A549 (cell line): Measurements from ENCODE around the gene PIP5K1B. TPM values are rescaled to one million over a fixed set of nuclear protein-coding genes. Genes with fewer than 3 reads are reported as not detected.
A peak's percentile ranks its signal among the peaks of the same experiment; 100 is the strongest.

Experiments used
- ATAC-seq, 2 experiments: fragments of 200-7000 bp in 1 of 2; fragments of >200 bp in 1 of 2; cut with Nextera tagmentation in 1 of 2; cut with Tn5 transposase in 1 of 2; 3 replicates each; pipeline versions ENCODE4 v1.8.0 to v1.9.1; 2018 to 2020; ENCODE audit warnings: mild to moderate bottlenecking in 1 of 2, moderate library complexity in 1 of 2
- CTCF ChIA-PET: fragments of 300-600 bp; sonication (Branson Sonifier 250); formaldehyde crosslinking; extraction: SDS; loops from one replicate; lab custom pipeline; 2021; ENCODE audit warnings: antibody characterized with exemption, inconsistent platforms; lab: Yijun Ruan, JAX
- POLR2A ChIA-PET: fragments of 350-600 bp; formaldehyde crosslinking; extraction: SDS; loops from one replicate; lab custom pipeline; 2021; ENCODE audit warnings: antibody characterized with exemption, inconsistent platforms; lab: Yijun Ruan, JAX
- DNase-seq, 2 experiments: peaks; one replicate each; pipeline versions ENCODE4 v3.0.0 to v3.0.0-alpha.2; 2011 to 2016; ENCODE audit warnings: low read depth in 1 of 2, low spot score in 1 of 2
- FAIRE-seq: peaks from 2 replicates; lab custom pipeline; 2011; peaks lifted over from hg19 to GRCh38; lab: Jason Lieb, UNC
- H3K27ac ChIP-seq, 2 experiments: fragments of >200 bp; sonication (Bioruptor Twin); formaldehyde crosslinking; 3 replicates each; pipeline ENCODE4 v1.5.1; 2016 to 2017
- H3K4me1 ChIP-seq: fragments of >200 bp; sonication (Bioruptor Twin); formaldehyde crosslinking; 3 replicates; pipeline ENCODE4 v1.6.1; 2016
- H3K4me2 ChIP-seq: fragments of >200 bp; sonication (Bioruptor Twin); formaldehyde crosslinking; 3 replicates; pipeline ENCODE4 v1.6.1; 2016
- H3K4me3 ChIP-seq: fragments of >200 bp; sonication (Bioruptor Twin); formaldehyde crosslinking; 3 replicates; pipeline ENCODE4 v1.5.1; 2016
- H3K9me3 ChIP-seq: fragments of >200 bp; sonication (Bioruptor Twin); formaldehyde crosslinking; 3 replicates; pipeline ENCODE4 v1.6.1; 2016
- CBX8 ChIP-seq: fragments of 200-600 bp; sonication (generic); IDR thresholded peaks from 2 replicates; pipeline ENCODE4 v1.6.1; 2016
- CEBPB ChIP-seq, 2 experiments: fragments of >200 bp in 1 of 2; sonication (Bioruptor Twin) in 1 of 2; formaldehyde crosslinking in 1 of 2; IDR thresholded peaks; 2 replicates each; pipeline ENCODE4 v1.6.1; 2012 to 2016
- CHD2 ChIP-seq: fragments of 150-350 bp; IDR thresholded peaks from 2 replicates; pipeline ENCODE4 v1.6.1; 2014; ENCODE audit warnings: low read length; ENCODE audit not compliant: partially characterized antibody
- CHD4 ChIP-seq: fragments of 200-600 bp; sonication (generic); IDR thresholded peaks from 2 replicates; pipeline ENCODE4 v1.6.1; 2016; ENCODE audit warnings: antibody characterized with exemption, mild to moderate bottlenecking, borderline replicate concordance
- ESRRA ChIP-seq: fragments of 150-350 bp; IDR thresholded peaks from 2 replicates; pipeline ENCODE4 v1.6.1; 2014; ENCODE audit warnings: mild to moderate bottlenecking, low read length, borderline replicate concordance
- FOSL2 ChIP-seq, 2 experiments: fragments of 450-650 bp in 1 of 2; fragments of >200 bp in 1 of 2; sonication (Bioruptor Twin) in 1 of 2; formaldehyde crosslinking; IDR thresholded peaks; 2 replicates each; pipeline versions ENCODE4 v1.5.0 to v1.6.1; 2016 to 2020; ENCODE audit warnings: mild to moderate bottlenecking in 1 of 2, moderate library complexity in 1 of 2
- HEYL ChIP-seq: fragments of 250-450 bp; sonication (Bioruptor Pico); IDR thresholded peaks from 2 replicates; pipeline ENCODE4 v1.8.0; 2021; ENCODE audit warnings: mild to moderate bottlenecking, moderate library complexity
- HOXB5 ChIP-seq: fragments of 250-450 bp; sonication (Bioruptor Pico); IDR thresholded peaks from 2 replicates; pipeline ENCODE4 v1.5.0; 2020; ENCODE audit warnings: mild to moderate bottlenecking, moderate library complexity
- JUN ChIP-seq, 2 experiments: fragments of >200 bp; sonication (Bioruptor Twin); formaldehyde crosslinking; IDR thresholded peaks; 2 replicates in 1 of 2; 3 replicates in 1 of 2; pipeline ENCODE4 v1.6.1; 2016 to 2017
- JUNB ChIP-seq: fragments of >200 bp; sonication (Bioruptor Twin); formaldehyde crosslinking; IDR thresholded peaks from 2 replicates; pipeline ENCODE4 v1.6.1; 2016
- KDM5A ChIP-seq: fragments of 200-600 bp; sonication (generic); IDR thresholded peaks from 2 replicates; pipeline ENCODE4 v1.6.1; 2016; ENCODE audit warnings: antibody characterized with exemption, mild to moderate bottlenecking
- MAFK ChIP-seq: fragments of 450-650 bp; IDR thresholded peaks from 2 replicates; pipeline ENCODE4 v1.6.1; 2014; ENCODE audit not compliant: partially characterized antibody
- MYC ChIP-seq: IDR thresholded peaks from 2 replicates; pipeline ENCODE4 v1.6.1; 2012; ENCODE audit warnings: mild to moderate bottlenecking, inconsistent platforms, low read length, improper control_type of control experiment, borderline replicate concordance
- NFE2L2 ChIP-seq: fragments of 150-350 bp; conservative IDR thresholded peaks from 2 replicates; pipeline ENCODE4 v1.6.1; 2014; ENCODE audit warnings: low read length
- PHF8 ChIP-seq: fragments of 200-600 bp; sonication (generic); IDR thresholded peaks from 2 replicates; pipeline ENCODE4 v1.6.1; 2016; ENCODE audit warnings: low read depth, mild to moderate bottlenecking, antibody characterized with exemption, moderate library complexity, borderline replicate concordance
- POLR2A ChIP-seq: IDR thresholded peaks from 2 replicates; pipeline ENCODE4 v1.6.1; 2012; ENCODE audit warnings: mild to moderate bottlenecking, low read length
- RFX5 ChIP-seq: fragments of 450-650 bp; IDR thresholded peaks from 2 replicates; pipeline ENCODE4 v1.7.1; 2014; ENCODE audit warnings: antibody characterized with exemption, mild to moderate bottlenecking, moderate library complexity
- TFCP2L1 ChIP-seq: fragments of 250-450 bp; sonication (Bioruptor Pico); IDR thresholded peaks from 2 replicates; pipeline ENCODE4 v1.5.0; 2021; ENCODE audit warnings: mild to moderate bottlenecking
- ZNF302 ChIP-seq: fragments of 250-450 bp; sonication (Bioruptor Pico); IDR thresholded peaks from 2 replicates; pipeline ENCODE4 v1.9.0; 2021; ENCODE audit warnings: inconsistent platforms, mild to moderate bottlenecking, moderate library complexity
- ZSCAN20 ChIP-seq: fragments of 250-450 bp; sonication (Bioruptor Pico); IDR thresholded peaks from 2 replicates; pipeline ENCODE4 v1.8.0; 2022; ENCODE audit warnings: mild to moderate bottlenecking, moderate library complexity
- WGBS: methylation state at CpG from one replicate; pipeline ENCODE4 v1.1.6; 2017; ENCODE audit errors: missing lambda C conversion rate; 5-methylcytosine and 5-hydroxymethylcytosine counted together
- polyA plus RNA-seq, 4 experiments: library from polyadenylated mRNA; depleted of rRNA in 3 of 4; stranded (reverse); fragments of >200 nt; fragmentation: RNase III in 1 of 4; extraction: RNeasy Plus Mini Kit Qiagen cat#74134 plus additional on column Dnase treatment in 1 of 4; gene quantifications; 2 replicates in 3 of 4; 3 replicates in 1 of 4; pipeline ENCODE4 v1.2.3, GENCODE V29; 2011 to 2017
- TF ChIP-seq, protein P1 (sequence below): IDR thresholded peaks from 2 replicates; pipeline ENCODE4 v1.6.1; 2012; ENCODE audit warnings: low read depth, borderline replicate concordance
- TF ChIP-seq, protein P2 (sequence below): IDR thresholded peaks from 2 replicates; pipeline ENCODE4 v1.6.1; 2012
- TF ChIP-seq, protein P3 (sequence below): fragments of 250-450 bp; sonication (Bioruptor Pico); IDR thresholded peaks from 2 replicates; pipeline ENCODE4 v1.5.0; 2020; ENCODE audit warnings: low read depth, mild to moderate bottlenecking, moderate library complexity
- TF ChIP-seq, protein P4 (sequence below): fragments of 150-350 bp; IDR thresholded peaks from 2 replicates; pipeline ENCODE4 v1.6.1; 2014; ENCODE audit warnings: low read depth, mild to moderate bottlenecking, low read length
- TF ChIP-seq, protein P5 (sequence below): fragments of 450-650 bp; IDR thresholded peaks from 2 replicates; pipeline ENCODE4 v1.6.1; 2014; ENCODE audit warnings: antibody characterized with exemption

PIP5K1B gene
- polyA plus RNA-seq, 2 of the 4 experiments (the other 2 are of a cell fraction) = not detected

DNA sequence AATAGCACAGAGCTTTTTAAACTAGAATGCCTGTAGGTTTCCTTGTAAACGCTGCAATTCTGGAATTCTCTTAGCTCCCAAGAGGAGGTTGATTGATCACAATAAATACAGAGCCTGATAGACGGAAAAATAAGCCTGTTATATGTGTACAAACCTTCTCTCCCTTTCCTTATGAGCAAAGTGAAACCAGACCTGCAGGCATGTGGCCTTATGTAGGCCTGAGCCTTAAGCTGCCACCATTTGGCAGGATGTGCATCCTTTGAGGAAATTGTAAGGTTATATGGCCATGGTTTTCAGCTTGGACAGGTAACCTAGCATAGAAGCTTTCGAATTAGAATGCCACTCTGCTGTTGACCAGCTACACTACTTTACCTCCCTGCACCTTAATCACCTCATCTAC lies 259.7 kb downstream of the PIP5K1B start:
- Histone ChIP-seq H3K4me1 (no peaks in the 10 kb centered on the region), H3K4me3 (no peak overlapping the region)
- no peak for DNase-seq
- CTCF ChIA-PET = interaction anchor here (1.1 kb wide), 1 partner anchor 33 kb away, joined by 3 read pairs; no protein-coding TSS in a partner anchor
- FAIRE-seq = no peak
- no peak for TF ChIP-seq KDM5A
- TF ChIP-seq ZSCAN20 (CRISPR knock-in tag) = no peak
- TF ChIP-seq, all 56 proteins: peak for 0
- H3K27ac ChIP-seq = no peak overlapping the region
- ATAC-seq = no peak
- WGBS = 12% methylated on average over 3 of the region's 3 CpGs
- no peaks in the 10 kb centered on the region for H3K9me3 ChIP-seq
- no peak overlapping the region for H3K4me2 ChIP-seq
- POLR2A ChIA-PET = no interaction called here

DNA sequence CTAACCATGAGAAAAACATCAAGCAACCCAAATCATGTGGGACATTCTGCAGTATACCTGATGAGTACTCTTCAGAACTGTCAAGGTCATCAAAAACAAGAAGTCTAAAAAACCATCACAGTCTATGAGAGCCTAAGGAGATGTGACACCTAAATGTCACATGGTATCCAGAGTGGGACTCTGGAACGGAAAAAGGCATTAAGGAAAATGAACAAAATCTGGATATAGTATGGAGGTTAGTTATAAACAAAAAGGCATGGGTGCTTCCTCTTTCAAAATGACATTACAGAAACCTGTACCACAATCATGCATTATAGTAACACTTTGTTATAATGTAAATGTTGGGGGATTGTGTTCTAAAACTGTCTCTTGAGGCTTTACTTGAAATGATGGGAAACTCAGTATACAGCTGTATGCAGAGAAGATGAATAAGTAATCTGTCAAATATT lies 261.5 kb downstream of the PIP5K1B start:
- H3K4me3 ChIP-seq = no peak overlapping the region
- POLR2A ChIA-PET = no interaction called here
- no peak overlapping the region for H3K27ac ChIP-seq
- H3K4me2 ChIP-seq = no peak overlapping the region
- H3K9me3 ChIP-seq = no peaks in the 10 kb centered on the region
- CTCF ChIA-PET = interaction anchor here (2.0 kb wide), 1 partner anchor 383 kb away, joined by 6 read pairs; no protein-coding TSS in a partner anchor
- TF ChIP-seq JUNB (no peak), MAFK (peak; percentile 31), ZNF302 (no peak)
- TF ChIP-seq, all 56 proteins: peak for 1
- 35% methylated on average over 1 of the region's 1 CpG for WGBS
- no peak for FAIRE-seq
- no peak for ATAC-seq
- H3K4me1 ChIP-seq = no peaks in the 10 kb centered on the region
- no peak for DNase-seq

DNA sequence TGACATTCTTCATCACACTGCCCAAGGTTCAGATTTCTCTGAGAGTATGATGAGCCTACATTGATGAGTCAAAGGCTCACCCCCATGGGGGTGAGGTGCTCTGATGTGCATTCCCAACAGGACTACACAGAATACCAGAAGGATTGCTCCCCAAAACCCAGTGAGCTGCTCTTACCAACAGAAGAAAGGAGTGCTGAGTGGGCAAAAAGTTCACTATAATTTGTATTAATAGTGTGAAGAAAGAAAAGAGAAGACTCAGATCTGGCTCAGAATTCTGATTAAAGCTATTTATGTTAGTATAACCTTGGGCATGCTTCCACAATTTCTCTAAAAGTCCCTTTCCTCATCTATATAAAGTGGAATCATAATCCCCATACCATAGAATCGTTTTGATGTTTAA lies 262.8 kb downstream of the PIP5K1B start:
- WGBS = 0% methylated on average over 1 of the region's 1 CpG
- Histone ChIP-seq H3K4me1 (no peaks in the 10 kb centered on the region), H3K27ac (no peak overlapping the region), H3K4me2 (no peak overlapping the region), H3K9me3 (no peaks in the 10 kb centered on the region), H3K4me3 (no peak overlapping the region)
- FAIRE-seq (no peak), DNase-seq (no peak), ATAC-seq (no peak)
- ChIA-PET POLR2A (no interaction called here), CTCF (interaction anchor here (2.0 kb wide), 1 partner anchor 384 kb away, joined by 6 read pairs; no protein-coding TSS in a partner anchor)
- TF ChIP-seq, protein P1, sequence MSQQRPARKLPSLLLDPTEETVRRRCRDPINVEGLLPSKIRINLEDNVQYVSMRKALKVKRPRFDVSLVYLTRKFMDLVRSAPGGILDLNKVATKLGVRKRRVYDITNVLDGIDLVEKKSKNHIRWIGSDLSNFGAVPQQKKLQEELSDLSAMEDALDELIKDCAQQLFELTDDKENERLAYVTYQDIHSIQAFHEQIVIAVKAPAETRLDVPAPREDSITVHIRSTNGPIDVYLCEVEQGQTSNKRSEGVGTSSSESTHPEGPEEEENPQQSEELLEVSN = no peak
- TF ChIP-seq, protein P2, sequence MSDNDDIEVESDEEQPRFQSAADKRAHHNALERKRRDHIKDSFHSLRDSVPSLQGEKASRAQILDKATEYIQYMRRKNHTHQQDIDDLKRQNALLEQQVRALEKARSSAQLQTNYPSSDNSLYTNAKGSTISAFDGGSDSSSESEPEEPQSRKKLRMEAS = no peak
- TF ChIP-seq MAFK (peak; percentile 89), RFX5 (no peak)
- TF ChIP-seq, protein P3, sequence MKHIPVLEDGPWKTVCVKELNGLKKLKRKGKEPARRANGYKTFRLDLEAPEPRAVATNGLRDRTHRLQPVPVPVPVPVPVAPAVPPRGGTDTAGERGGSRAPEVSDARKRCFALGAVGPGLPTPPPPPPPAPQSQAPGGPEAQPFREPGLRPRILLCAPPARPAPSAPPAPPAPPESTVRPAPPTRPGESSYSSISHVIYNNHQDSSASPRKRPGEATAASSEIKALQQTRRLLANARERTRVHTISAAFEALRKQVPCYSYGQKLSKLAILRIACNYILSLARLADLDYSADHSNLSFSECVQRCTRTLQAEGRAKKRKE (CRISPR knock-in tag) = no peak

DNA sequence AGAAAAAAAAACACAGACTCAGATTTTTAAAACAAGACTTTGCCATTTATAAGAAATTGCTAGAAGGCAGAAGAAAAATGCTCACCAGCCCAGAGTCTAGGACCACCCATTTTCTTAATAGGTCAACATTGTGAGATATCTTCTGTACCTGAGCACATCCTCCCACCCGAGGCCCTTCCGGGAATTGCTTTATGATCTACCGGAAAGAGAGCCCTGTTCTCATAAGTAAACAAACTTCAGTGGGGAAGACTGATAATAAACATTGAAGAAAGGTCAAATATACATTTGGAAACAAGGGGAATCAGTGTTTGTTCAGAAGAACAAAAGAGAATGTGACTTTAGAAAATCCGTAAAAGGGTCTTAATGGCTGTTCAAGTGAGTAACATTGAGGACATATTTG lies 264.5 kb downstream of the PIP5K1B start:
- 9% methylated on average over 4 of the region's 4 CpGs for WGBS
- CTCF ChIA-PET = no interaction called here
- no peak for DNase-seq

More for the DNA sequence above, 264.5 kb downstream of the PIP5K1B start:
- POLR2A ChIA-PET = no interaction called here
- TF ChIP-seq RFX5 = no peak
- no peak for TF ChIP-seq CHD4
- no peak for TF ChIP-seq MYC
- no peak for TF ChIP-seq NFE2L2
- TF ChIP-seq, protein P1 = no peak
- no peak for TF ChIP-seq PHF8
- TF ChIP-seq HOXB5 (CRISPR knock-in tag) = no peak
- no peak for TF ChIP-seq FOSL2 (IDR thresholded peaks at IDR 0.05)
- TF ChIP-seq FOSL2 (CRISPR knock-in tag; IDR thresholded peaks at IDR 0.05) = no peak
- TF ChIP-seq, protein P4, sequence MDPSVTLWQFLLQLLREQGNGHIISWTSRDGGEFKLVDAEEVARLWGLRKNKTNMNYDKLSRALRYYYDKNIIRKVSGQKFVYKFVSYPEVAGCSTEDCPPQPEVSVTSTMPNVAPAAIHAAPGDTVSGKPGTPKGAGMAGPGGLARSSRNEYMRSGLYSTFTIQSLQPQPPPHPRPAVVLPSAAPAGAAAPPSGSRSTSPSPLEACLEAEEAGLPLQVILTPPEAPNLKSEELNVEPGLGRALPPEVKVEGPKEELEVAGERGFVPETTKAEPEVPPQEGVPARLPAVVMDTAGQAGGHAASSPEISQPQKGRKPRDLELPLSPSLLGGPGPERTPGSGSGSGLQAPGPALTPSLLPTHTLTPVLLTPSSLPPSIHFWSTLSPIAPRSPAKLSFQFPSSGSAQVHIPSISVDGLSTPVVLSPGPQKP = no peak
- no peak for TF ChIP-seq ESRRA
- no peak for TF ChIP-seq POLR2A
- no peak for TF ChIP-seq CEBPB (IDR thresholded peaks at IDR 0.05)
- no peak for TF ChIP-seq HEYL (CRISPR knock-in tag)
- no peak for TF ChIP-seq CHD2
- TF ChIP-seq, protein P3 (CRISPR knock-in tag) = no peak
- TF ChIP-seq TFCP2L1 (CRISPR knock-in tag) = no peak
- no peak for TF ChIP-seq MAFK
- TF ChIP-seq CBX8 = no peak
- TF ChIP-seq JUN (IDR thresholded peaks at IDR 0.05) = no peak
- TF ChIP-seq, protein P5, sequence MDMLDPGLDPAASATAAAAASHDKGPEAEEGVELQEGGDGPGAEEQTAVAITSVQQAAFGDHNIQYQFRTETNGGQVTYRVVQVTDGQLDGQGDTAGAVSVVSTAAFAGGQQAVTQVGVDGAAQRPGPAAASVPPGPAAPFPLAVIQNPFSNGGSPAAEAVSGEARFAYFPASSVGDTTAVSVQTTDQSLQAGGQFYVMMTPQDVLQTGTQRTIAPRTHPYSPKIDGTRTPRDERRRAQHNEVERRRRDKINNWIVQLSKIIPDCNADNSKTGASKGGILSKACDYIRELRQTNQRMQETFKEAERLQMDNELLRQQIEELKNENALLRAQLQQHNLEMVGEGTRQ = no peak
- Histone ChIP-seq H3K9me3 (no peaks in the 10 kb centered on the region), H3K4me3 (no peak overlapping the region), H3K4me1 (no peaks in the 10 kb centered on the region), H3K4me2 (no peak overlapping the region), H3K27ac (no peak overlapping the region)
- FAIRE-seq (no peak), ATAC-seq (no peak)
